ENCODE results near the gene FGR. TPM values are rescaled to one million over a fixed set of nuclear protein-coding genes. Genes with fewer than 3 reads are reported as not detected.

Gene FGR
- total and polyA plus RNA-seq, 2 of the 13 experiments (the other 11 are each of a cell fraction or from before 2014, with no cell fraction given): not detected

DNA sequence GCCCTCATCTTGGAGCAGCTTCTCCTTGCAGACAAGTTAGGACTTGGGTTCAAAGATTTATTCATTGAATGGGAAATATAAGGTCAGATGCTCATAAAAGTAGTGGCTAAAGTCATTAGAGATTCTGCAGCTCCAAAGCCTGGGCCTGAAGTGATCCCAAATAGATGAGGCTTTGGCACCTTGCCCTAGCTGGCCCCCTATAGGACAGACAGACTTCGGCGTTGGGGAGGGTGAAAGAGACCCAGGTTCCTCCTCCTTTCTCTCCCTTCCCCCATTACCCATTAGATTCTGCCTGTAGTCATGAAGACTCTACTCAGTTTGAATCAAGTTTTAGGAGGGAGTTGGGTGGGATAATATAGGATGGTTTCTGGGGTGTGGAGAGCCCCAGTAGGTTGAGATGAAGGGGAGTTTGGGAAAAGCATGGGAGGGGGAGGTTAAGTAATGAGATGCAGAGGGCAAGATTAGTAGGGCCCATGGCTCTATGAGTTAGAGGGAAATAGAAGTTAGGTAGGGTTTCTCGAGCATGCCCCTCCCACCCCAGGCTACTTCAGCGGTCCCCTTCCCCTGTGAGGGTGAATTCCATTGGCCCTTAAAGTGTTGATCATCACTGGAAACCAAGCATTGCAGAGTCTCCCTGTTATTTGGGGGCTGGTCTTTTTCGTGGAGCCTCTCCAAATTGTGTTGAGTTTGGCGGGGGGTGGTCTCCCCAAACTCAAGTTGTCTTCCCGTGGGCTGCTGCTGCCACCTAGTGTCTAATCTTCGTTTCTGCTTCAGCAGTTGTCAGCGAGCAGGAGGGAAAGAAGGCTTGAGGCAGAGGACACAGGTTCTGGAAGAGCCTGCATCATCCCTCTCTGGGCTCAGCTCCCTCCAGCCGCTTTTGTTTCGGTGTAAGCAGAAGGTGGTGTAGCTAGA, 28.9 kb downstream of the FGR start (continued):
- TF ChIP-seq MIXL1 (CRISPR knock-in tag; IDR thresholded peaks at IDR 0.05): peak; percentile 15; the same call in 1 of the 2 replicates
- peak; percentile 96 for TF ChIP-seq STAG1 (CRISPR knock-in tag; IDR thresholded peaks at IDR 0.05)
- TF ChIP-seq, protein P1, sequence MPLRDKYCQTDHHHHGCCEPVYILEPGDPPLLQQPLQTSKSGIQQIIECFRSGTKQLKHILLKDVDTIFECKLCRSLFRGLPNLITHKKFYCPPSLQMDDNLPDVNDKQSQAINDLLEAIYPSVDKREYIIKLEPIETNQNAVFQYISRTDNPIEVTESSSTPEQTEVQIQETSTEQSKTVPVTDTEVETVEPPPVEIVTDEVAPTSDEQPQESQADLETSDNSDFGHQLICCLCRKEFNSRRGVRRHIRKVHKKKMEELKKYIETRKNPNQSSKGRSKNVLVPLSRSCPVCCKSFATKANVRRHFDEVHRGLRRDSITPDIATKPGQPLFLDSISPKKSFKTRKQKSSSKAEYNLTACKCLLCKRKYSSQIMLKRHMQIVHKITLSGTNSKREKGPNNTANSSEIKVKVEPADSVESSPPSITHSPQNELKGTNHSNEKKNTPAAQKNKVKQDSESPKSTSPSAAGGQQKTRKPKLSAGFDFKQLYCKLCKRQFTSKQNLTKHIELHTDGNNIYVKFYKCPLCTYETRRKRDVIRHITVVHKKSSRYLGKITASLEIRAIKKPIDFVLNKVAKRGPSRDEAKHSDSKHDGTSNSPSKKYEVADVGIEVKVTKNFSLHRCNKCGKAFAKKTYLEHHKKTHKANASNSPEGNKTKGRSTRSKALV (CRISPR knock-in tag; IDR thresholded peaks at IDR 0.05): 0 out of 2 replicates have a peak, but pooled peaks have one; percentile 12
- no peak for TF ChIP-seq TBX3 (IDR thresholded peaks at IDR 0.05; ENCODE audit: borderline replicate concordance)
- TF ChIP-seq, protein P2, sequence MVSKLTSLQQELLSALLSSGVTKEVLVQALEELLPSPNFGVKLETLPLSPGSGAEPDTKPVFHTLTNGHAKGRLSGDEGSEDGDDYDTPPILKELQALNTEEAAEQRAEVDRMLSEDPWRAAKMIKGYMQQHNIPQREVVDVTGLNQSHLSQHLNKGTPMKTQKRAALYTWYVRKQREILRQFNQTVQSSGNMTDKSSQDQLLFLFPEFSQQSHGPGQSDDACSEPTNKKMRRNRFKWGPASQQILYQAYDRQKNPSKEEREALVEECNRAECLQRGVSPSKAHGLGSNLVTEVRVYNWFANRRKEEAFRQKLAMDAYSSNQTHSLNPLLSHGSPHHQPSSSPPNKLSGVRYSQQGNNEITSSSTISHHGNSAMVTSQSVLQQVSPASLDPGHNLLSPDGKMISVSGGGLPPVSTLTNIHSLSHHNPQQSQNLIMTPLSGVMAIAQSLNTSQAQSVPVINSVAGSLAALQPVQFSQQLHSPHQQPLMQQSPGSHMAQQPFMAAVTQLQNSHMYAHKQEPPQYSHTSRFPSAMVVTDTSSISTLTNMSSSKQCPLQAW (CRISPR knock-in tag; IDR thresholded peaks at IDR 0.05): peak; percentile 40; the same call in 1 of the 2 replicates
- no peak for TF ChIP-seq ZNF354B (CRISPR knock-in tag; IDR thresholded peaks at IDR 0.05)
- TF ChIP-seq RARG (CRISPR knock-in tag; IDR thresholded peaks at IDR 0.05; ENCODE audit: low read depth): no peak
- TF ChIP-seq, protein P3, sequence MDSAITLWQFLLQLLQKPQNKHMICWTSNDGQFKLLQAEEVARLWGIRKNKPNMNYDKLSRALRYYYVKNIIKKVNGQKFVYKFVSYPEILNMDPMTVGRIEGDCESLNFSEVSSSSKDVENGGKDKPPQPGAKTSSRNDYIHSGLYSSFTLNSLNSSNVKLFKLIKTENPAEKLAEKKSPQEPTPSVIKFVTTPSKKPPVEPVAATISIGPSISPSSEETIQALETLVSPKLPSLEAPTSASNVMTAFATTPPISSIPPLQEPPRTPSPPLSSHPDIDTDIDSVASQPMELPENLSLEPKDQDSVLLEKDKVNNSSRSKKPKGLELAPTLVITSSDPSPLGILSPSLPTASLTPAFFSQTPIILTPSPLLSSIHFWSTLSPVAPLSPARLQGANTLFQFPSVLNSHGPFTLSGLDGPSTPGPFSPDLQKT (CRISPR knock-in tag; IDR thresholded peaks at IDR 0.05; ENCODE audit: borderline replicate concordance): no peak
- no peak for TF ChIP-seq HMGA1 (CRISPR knock-in tag; conservative IDR thresholded peaks at IDR 0.05)
- no peak for TF ChIP-seq KAT7 (CRISPR knock-in tag; IDR thresholded peaks at IDR 0.05; ENCODE audit: borderline replicate concordance)
- no peak for TF ChIP-seq ZNF788 (CRISPR knock-in tag; IDR thresholded peaks at IDR 0.05; ENCODE audit: borderline replicate concordance)
- TF ChIP-seq RAD21 (CRISPR knock-in tag; IDR thresholded peaks at IDR 0.05): peak; percentile 92
- TF ChIP-seq ZNF777 (CRISPR knock-in tag; IDR thresholded peaks at IDR 0.05): peak; percentile 34; the same call in 1 of the 2 replicates
- TF ChIP-seq, protein P4, sequence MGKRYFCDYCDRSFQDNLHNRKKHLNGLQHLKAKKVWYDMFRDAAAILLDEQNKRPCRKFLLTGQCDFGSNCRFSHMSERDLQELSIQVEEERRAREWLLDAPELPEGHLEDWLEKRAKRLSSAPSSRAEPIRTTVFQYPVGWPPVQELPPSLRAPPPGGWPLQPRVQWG (CRISPR knock-in tag; IDR thresholded peaks at IDR 0.05; ENCODE audit: borderline replicate concordance, low read depth): no peak
- TF ChIP-seq, protein P5, sequence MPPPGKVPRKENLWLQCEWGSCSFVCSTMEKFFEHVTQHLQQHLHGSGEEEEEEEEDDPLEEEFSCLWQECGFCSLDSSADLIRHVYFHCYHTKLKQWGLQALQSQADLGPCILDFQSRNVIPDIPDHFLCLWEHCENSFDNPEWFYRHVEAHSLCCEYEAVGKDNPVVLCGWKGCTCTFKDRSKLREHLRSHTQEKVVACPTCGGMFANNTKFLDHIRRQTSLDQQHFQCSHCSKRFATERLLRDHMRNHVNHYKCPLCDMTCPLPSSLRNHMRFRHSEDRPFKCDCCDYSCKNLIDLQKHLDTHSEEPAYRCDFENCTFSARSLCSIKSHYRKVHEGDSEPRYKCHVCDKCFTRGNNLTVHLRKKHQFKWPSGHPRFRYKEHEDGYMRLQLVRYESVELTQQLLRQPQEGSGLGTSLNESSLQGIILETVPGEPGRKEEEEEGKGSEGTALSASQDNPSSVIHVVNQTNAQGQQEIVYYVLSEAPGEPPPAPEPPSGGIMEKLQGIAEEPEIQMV (CRISPR knock-in tag; IDR thresholded peaks at IDR 0.05; ENCODE audit: low read depth): 0 out of 2 replicates have a peak, but pooled peaks have one; percentile 14
- TF ChIP-seq, protein P6, sequence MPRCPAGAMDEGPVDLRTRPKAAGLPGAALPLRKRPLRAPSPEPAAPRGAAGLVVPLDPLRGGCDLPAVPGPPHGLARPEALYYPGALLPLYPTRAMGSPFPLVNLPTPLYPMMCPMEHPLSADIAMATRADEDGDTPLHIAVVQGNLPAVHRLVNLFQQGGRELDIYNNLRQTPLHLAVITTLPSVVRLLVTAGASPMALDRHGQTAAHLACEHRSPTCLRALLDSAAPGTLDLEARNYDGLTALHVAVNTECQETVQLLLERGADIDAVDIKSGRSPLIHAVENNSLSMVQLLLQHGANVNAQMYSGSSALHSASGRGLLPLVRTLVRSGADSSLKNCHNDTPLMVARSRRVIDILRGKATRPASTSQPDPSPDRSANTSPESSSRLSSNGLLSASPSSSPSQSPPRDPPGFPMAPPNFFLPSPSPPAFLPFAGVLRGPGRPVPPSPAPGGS (CRISPR knock-in tag; IDR thresholded peaks at IDR 0.05): no peak
- TF ChIP-seq THAP11 (CRISPR knock-in tag; IDR thresholded peaks at IDR 0.05): peak; percentile 73
- no peak for TF ChIP-seq HMG20A (CRISPR knock-in tag; IDR thresholded peaks at IDR 0.05; ENCODE audit: borderline replicate concordance)
- peak; percentile 41; the same call in 1 of the 2 replicates for TF ChIP-seq CCDC6 (CRISPR knock-in tag; IDR thresholded peaks at IDR 0.05)
- TF ChIP-seq FOXA1 (IDR thresholded peaks at IDR 0.05): no peak
- TF ChIP-seq FOXA1 (CRISPR knock-in tag; IDR thresholded peaks at IDR 0.05): no peak
